Ovary (tissue), 1 donor: ENCODE measurements around the gene PRRG2.

Experiments
- EP300 ChIP-seq: sonication (generic); formaldehyde crosslinking; IDR thresholded peaks from one replicate; pipeline ENCODE4 v1.6.1; 2017; ENCODE audit warnings: antibody characterized with exemption
- POLR2A ChIP-seq: fragments of 450-650 bp; IDR thresholded peaks from one replicate; pipeline ENCODE4 v1.6.1; 2017; ENCODE audit warnings: antibody characterized with exemption, mild to moderate bottlenecking, moderate library complexity

DNA sequence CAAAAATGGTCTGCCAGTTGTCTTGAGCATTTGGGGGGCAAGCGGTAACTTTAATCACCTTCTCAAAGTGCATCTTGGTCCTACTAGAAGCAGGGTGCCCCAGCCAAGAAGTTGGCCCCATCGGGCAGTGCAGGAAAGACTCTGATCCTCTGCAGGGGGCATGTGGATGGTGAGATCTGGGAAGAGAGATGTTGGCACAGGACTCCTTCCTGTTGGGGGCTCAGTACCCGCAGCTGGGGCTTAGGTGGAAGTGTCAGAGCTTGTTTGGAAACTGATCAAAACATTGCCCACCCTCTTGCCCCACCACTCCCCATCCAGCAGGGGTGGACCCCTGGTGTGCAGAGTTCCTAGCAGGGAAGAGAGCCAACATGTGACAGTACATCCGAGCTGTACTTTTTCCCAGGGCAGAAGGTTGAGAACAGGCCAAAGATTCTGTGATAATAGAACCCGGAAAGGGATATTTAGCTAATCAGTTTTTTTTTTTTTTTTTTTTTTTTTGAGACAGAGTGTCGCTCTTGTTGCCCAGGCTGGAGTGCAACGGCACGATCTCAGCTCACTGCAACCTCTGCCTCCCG lies 50.0 kb downstream of the PRRG2 start:
- TF ChIP-seq EP300 (no peak), POLR2A (no peak)
